Fibroblast of the aortic adventitia (primary cell): ENCODE measurements around the gene ACOT7. TPM values are rescaled to one million over a fixed set of nuclear protein-coding genes. Genes with fewer than 3 reads are reported as not detected.

ENCODE experiments used
- DNase-seq: peaks from one replicate; pipeline ENCODE4 v3.0.0-alpha.2; 2010; ENCODE audit warnings: low read depth
- H3K4me3 ChIP-seq: 2 replicates; pipeline ENCODE4 v1.5.1; 2011; ENCODE audit warnings: low read depth, mild to moderate bottlenecking, control low read depth, low read length, moderate library complexity
- total RNA-seq: library from RNA; depleted of rRNA; stranded (reverse); fragments of >200 nt; gene quantifications from 2 replicates; pipeline ENCODE4 v1.2.3, GENCODE V29; 2012; ENCODE audit warnings: low replicate concordance
- TF ChIP-seq, protein P1 (sequence below): IDR thresholded peaks from 2 replicates; pipeline ENCODE4 v1.5.1; 2011; ENCODE audit warnings: mild to moderate bottlenecking, low read length, control low read depth, inconsistent platforms; ENCODE audit not compliant: insufficient read depth

The ACOT7 gene
- total RNA-seq, 1 donor: 16.0 TPM

DNA sequence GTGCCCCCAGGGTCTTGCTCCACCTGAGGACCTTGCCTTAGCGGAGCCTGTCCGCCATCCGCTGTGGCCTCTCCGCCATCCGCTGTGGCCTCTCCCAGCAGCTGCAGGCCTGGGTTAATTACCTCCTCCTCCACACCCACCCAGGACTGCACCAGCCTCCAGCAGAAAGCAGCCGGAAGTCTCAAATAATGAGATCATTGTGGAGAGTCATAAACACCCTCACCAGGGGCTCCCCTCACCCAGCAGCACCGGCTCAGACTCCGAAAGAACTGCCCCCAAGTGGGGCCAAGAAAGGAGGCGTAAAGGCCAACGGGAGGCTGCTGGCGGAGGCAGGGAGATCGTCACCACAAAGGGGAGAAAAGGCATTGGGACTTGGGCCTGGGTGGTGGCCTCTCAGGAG, 122.0 kb downstream of the ACOT7 start:
- TF ChIP-seq, protein P1, sequence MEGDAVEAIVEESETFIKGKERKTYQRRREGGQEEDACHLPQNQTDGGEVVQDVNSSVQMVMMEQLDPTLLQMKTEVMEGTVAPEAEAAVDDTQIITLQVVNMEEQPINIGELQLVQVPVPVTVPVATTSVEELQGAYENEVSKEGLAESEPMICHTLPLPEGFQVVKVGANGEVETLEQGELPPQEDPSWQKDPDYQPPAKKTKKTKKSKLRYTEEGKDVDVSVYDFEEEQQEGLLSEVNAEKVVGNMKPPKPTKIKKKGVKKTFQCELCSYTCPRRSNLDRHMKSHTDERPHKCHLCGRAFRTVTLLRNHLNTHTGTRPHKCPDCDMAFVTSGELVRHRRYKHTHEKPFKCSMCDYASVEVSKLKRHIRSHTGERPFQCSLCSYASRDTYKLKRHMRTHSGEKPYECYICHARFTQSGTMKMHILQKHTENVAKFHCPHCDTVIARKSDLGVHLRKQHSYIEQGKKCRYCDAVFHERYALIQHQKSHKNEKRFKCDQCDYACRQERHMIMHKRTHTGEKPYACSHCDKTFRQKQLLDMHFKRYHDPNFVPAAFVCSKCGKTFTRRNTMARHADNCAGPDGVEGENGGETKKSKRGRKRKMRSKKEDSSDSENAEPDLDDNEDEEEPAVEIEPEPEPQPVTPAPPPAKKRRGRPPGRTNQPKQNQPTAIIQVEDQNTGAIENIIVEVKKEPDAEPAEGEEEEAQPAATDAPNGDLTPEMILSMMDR: no peak
- no peak overlapping the region for H3K4me3 ChIP-seq
- DNase-seq: no peak

DNA sequence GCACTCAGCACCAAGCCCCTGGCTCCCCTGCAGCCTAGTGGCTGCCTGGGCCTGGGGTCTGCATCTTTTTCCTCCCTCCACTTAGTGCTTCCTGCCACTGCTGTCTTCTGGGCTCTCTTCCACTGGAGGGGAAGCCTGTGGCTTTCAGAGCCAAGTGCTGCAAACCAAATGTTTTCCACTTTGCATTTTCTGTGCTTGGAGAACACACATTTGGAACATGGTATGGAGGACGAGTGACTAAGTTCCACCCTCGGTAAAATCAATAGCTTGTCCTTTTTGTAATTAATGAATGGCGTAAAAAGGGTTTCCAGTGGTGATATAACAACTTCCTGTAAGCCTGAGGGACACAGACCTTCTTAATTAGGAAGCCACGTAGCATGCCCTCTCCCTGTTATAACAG, 122.6 kb downstream of the ACOT7 start:
- TF ChIP-seq, protein P1: no peak
- no peak for DNase-seq
- H3K4me3 ChIP-seq: no peak overlapping the region

DNA sequence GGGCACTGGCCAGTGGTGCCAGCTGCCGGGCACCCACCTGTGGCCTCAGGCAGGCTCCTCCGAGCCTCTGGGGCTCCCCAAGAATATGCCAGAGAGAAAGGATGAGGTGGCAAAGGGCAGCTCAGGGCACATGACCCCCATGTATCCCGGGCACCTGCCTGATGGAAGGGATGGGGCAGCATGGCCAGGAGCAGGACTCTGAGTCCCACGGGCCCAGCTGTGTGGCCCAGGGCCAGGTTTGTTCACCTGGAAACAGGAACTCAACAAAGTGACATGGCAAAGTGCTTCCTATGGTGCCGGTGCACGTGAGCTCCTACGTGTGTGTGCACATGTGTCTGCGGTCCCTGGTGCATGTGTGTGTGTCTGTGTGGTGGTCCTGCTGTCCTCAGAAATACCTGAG, 123.2 kb downstream of the ACOT7 start:
- no peak for DNase-seq
- TF ChIP-seq, protein P1: no peak
- no peak overlapping the region for H3K4me3 ChIP-seq

DNA sequence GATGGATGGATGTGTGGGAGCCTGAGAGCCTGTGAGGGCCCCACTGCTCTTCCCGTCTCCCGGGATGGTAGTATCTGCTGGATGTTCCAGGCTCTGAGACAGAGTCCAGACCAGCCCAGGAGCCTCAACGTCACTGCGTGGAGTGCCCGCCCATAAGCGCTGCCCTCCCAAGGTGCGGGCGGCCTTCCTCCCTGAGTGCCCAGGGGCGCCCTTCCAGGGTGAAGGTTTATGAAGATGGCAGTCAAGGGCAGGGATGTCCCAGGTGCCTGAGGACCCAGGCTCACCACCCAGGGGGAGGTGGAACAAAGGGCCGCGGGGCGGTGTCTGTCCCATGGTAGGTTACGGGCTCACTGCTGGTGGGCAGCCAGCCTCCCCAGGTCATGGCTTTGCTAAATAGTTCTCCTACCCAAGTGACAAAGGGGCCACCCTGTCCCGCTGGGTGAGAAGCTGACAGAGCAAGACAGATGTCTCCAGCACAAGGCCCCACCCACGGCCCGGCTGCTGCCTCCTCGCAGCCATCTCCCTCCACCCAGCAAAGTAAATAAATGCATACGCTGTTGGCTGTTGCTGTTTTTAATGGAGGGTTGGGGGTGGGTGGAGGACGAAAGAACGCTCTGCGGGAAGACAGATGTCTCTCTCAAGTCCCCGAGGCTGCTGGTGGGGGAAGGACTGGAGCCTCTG, 123.7 kb downstream of the ACOT7 start:
- H3K4me3 ChIP-seq: no peak overlapping the region
- TF ChIP-seq, protein P1: no peak
- no peak for DNase-seq

DNA sequence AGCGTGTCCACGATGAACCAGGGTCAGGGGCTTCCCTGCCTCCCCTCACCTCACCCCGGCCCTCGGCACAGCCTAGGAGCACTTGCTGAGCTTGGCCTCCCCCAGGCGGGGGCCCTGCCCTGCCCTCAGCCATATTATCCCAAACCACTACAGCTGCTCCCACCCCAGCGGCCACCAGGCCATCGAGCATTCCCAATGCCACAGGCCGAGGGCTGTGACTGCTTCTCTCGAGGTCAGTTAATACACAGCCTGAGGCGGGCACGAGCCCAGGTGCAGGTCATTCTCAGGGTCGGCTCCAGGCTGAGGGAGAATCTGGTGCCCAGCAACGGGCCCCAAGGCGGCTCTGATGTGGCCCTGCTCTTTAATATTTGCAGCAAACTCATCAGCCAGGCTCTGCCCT, 124.3 kb downstream of the ACOT7 start:
- no peak overlapping the region for H3K4me3 ChIP-seq
- TF ChIP-seq, protein P1: no peak
- no peak for DNase-seq

DNA sequence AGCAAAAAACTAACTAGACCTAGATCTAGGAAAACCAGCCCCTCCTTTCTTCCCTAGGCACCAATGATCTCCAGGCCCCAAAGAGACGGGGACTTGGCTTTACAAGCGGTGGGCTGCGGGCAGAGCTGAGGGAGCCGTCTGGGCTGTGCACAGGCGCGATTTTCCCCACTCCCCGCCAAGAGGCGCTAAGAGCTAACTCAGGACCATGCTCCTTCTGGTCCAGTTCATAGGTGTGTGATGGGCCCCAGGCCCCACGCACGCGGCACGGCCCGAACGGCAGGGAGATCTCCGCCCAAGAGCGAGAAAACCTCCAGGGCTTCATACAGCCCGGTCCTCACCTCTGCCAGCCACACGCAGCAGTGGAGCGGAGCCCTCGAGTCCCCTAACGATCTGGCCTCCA, 125.2 kb downstream of the ACOT7 start:
- no peak for DNase-seq
- TF ChIP-seq, protein P1: no peak

DNA sequence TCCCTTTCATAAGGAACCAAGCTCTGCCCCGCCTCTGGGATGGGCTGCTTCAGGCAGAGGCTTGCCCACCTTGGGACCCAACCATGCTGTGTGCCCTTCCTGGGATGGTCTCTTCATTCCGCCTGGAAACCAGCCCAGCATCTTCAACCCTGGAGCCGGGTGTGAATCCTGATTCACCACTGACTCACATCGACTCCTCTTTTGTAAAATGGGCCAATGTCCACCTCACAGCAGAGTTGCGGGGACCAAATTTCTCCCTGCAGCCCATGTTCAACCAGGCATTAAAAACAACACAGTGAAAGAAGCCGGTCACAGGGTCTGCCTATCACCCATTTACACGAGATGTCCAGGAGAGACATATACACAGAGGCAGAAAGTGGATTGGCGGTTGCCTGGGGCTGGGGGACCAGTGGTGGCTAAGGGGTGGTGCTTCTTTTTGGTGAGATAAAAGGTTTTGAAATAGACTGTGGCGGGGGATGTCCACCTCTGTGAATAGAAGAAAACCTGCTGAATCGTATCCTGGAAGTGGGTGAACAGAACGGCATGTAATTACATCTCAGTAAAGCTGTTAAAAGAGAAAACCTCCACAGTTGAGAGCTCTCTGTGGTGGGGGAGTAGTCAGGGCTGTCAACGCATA, 125.8 kb downstream of the ACOT7 start:
- TF ChIP-seq, protein P1: no peak
- peak; percentile 33 for DNase-seq
- no peak overlapping the region for H3K4me3 ChIP-seq

More for the DNA sequence above, 125.2 kb downstream of the ACOT7 start:
- no peak overlapping the region for H3K4me3 ChIP-seq
